ENCODE results near the gene LGALS7B. TPM values are rescaled to one million over a fixed set of nuclear protein-coding genes. Genes with fewer than 3 reads are reported as not detected.

Gene LGALS7B
- total RNA-seq, 1 experiment from 2014 or later: 1.2 TPM

GRCh38 chr19:38739440-38740256 lies 49.4 kb upstream of the LGALS7B start (continued):
- TF ChIP-seq, protein P1, sequence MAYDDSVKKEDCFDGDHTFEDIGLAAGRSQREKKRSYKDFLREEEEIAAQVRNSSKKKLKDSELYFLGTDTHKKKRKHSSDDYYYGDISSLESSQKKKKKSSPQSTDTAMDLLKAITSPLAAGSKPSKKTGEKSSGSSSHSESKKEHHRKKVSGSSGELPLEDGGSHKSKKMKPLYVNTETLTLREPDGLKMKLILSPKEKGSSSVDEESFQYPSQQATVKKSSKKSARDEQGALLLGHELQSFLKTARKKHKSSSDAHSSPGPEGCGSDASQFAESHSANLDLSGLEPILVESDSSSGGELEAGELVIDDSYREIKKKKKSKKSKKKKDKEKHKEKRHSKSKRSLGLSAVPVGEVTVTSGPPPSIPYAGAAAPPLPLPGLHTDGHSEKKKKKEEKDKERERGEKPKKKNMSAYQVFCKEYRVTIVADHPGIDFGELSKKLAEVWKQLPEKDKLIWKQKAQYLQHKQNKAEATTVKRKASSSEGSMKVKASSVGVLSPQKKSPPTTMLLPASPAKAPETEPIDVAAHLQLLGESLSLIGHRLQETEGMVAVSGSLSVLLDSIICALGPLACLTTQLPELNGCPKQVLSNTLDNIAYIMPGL (CRISPR knock-in tag; IDR thresholded peaks at IDR 0.05): no peak

- Mint-ChIP-seq H3K27me3 (ENCODE audit: low read depth) (peaks cover 23% of the 10 kb centered on the region), H3K4me1 (peaks cover 6% of the 10 kb centered on the region), H3K9me3 (peaks cover 3% of the 10 kb centered on the region), H3K36me3 (peaks cover 2% of the 10 kb centered on the region; the same call in 1 of the 2 replicates), H3K27ac (no peak overlapping the region), H3K4me3 (no peak overlapping the region)
- DNase-seq (ENCODE audit: low spot score) (no peak), ATAC-seq (no peak)
- POLR2A ChIA-PET: interaction anchor here (0.9 kb wide), 1 partner anchor 34 kb away, joined by 5 read pairs; no protein-coding TSS in a partner anchor
- TF ChIP-seq ATF1 (CRISPR knock-in tag; IDR thresholded peaks at IDR 0.05) (no peak), GTF2I (CRISPR knock-in tag; conservative IDR thresholded peaks at IDR 0.05) (no peak), NR2C2 (CRISPR knock-in tag; IDR thresholded peaks at IDR 0.05) (no peak), IRF1 (CRISPR knock-in tag; IDR thresholded peaks at IDR 0.05) (no peak), SOX15 (CRISPR knock-in tag; IDR thresholded peaks at IDR 0.05) (no peak), MYBL2 (CRISPR knock-in tag; IDR thresholded peaks at IDR 0.05) (no peak), TEAD4 (CRISPR knock-in tag; IDR thresholded peaks at IDR 0.05) (no peak), JAZF1 (CRISPR knock-in tag; IDR thresholded peaks at IDR 0.05) (no peak), CREM (CRISPR knock-in tag; IDR thresholded peaks at IDR 0.05) (no peak), NR1H2 (CRISPR knock-in tag; IDR thresholded peaks at IDR 0.05) (no peak), MXD4 (CRISPR knock-in tag; IDR thresholded peaks at IDR 0.05; ENCODE audit: borderline replicate concordance) (no peak), EMX1 (CRISPR knock-in tag; IDR thresholded peaks at IDR 0.05) (no peak)
- TF ChIP-seq, protein P2, sequence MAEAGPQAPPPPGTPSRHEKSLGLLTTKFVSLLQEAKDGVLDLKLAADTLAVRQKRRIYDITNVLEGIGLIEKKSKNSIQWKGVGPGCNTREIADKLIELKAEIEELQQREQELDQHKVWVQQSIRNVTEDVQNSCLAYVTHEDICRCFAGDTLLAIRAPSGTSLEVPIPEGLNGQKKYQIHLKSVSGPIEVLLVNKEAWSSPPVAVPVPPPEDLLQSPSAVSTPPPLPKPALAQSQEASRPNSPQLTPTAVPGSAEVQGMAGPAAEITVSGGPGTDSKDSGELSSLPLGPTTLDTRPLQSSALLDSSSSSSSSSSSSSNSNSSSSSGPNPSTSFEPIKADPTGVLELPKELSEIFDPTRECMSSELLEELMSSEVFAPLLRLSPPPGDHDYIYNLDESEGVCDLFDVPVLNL (CRISPR knock-in tag; IDR thresholded peaks at IDR 0.05; ENCODE audit: borderline replicate concordance, low read depth): no peak
- TF ChIP-seq, protein P3, sequence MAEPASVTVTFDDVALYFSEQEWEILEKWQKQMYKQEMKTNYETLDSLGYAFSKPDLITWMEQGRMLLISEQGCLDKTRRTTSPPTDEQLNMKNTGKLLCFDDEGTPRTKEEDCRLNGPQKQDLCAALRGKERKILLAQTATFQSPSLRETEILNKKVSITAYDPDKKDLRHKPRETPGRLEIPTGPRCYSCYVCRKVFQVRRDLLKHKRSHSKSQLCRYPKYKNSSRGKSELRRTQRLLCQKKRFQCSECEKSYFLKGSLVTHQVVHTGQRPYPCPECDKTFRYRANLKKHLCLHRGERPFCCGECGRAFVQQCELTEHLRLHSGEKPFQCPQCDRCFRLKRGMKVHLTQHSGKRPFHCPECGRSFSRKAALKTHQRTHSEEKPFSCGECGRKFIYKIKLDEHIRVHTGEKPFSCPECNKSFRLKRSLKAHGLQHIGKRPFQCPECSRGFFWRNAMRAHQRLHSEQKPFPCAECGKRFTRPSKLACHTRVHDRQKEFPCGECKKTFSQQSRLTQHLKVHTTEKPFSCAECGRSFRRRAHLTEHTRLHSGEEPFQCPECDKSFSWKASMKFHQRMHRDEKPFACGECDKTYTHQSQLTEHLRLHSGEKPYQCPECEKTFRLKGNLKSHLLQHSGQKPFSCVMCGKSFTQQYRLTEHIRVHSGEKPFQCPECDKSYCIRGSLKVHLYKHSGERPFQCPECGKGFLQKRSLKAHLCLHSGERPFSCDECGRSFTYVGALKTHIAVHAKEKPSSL (CRISPR knock-in tag; conservative IDR thresholded peaks at IDR 0.05): no peak
- CTCF ChIA-PET: interaction anchor here (3.5 kb wide), 1 partner anchor 29 kb away, joined by 13 read pairs; no protein-coding TSS in a partner anchor
These were observed 48.8 kb upstream of the LGALS7B start for GRCh38 chr19:38740257-38740592.

DNA sequence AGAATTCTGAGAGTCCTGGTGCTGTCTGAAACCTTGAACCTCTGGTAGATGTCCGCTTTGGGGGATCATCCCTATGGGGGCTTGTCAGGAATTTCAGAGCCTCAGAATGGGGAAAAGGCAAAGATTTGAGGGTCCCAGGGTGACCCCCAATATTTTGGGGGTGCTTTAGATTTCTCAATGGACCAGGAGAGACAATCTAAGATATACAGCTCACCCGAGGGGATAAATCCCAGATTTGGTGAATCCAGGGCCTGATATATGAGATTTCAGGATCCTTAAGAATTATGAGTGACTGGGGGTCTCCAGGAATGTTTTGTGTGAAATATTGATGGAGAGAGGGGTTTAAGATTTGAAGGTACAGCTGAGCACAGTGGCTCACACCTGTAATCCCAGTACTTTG lies 48.1 kb upstream of the LGALS7B start:
- H3K36me3 Mint-ChIP-seq: peaks cover 2% of the 10 kb centered on the region; the same call in 1 of the 2 replicates
- no peak overlapping the region for H3K4me3 Mint-ChIP-seq
- H3K27me3 Mint-ChIP-seq (ENCODE audit: low read depth): peaks cover 23% of the 10 kb centered on the region
- no peak for ATAC-seq
- no peak for TF ChIP-seq NFYB (CRISPR knock-in tag; conservative IDR thresholded peaks at IDR 0.05; ENCODE audit: low read depth)
- TF ChIP-seq FOXJ3 (CRISPR knock-in tag; IDR thresholded peaks at IDR 0.05; ENCODE audit: borderline replicate concordance): no peak
- no peak for TF ChIP-seq ERG (CRISPR knock-in tag; IDR thresholded peaks at IDR 0.05)
- H3K27ac Mint-ChIP-seq: no peak overlapping the region
- CTCF ChIA-PET: no interaction called here
- H3K9me3 Mint-ChIP-seq: peaks cover 3% of the 10 kb centered on the region
- peaks cover 6% of the 10 kb centered on the region for H3K4me1 Mint-ChIP-seq
- POLR2A ChIA-PET: no interaction called here
- DNase-seq (ENCODE audit: low spot score): no peak
